GM12891 (cell line): ENCODE data around the gene SLC17A7.

ENCODE experiments used
- POLR2A ChIP-seq: IDR thresholded peaks from 2 replicates; pipeline ENCODE4 v1.6.1; 2011; ENCODE audit warnings: low read depth, low read length, control low read depth
- POLR2AphosphoS5 ChIP-seq: IDR thresholded peaks from 2 replicates; pipeline ENCODE4 v1.6.1; 2011; ENCODE audit warnings: low read depth, low read length, control low read depth
- TAF1 ChIP-seq: IDR thresholded peaks from 2 replicates; pipeline ENCODE4 v1.6.1; 2011; ENCODE audit warnings: low read depth, low read length, control low read depth

DNA sequence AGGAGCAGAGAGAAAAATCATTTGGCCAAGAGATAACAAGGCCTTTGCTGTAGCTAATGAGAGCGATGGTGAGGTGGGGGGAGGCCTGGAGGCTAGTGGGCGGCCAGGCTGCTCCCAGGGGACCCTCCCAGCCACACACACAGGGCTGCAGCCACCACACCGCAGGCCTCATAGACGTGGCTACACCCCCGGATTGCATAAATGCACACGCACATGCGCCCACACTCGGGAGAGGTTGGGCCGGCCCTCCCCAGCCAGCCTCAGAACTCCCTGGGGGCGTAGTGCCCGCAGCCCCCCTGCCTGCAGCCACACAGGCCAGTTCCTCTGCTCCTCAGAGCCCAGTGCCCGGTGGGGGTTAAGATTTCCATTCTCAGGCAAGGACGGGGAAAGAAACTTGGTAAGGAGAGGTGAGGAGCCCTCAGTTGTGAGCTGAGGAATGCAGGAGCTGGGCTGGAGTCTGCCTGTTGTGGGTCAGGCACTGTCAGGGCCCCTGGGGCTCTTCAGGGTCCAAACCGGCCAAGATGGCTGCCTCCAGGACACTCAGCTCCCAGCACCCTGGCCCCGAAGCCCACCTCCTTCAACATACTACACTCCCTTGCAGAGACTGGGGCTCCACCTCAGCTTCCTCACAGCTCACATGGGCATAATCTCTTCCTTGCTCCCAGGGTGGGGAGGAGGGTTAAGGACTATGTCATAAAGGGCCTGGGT lies 26.1 kb downstream of the SLC17A7 start:
- TF ChIP-seq POLR2AphosphoS5 (no peak), TAF1 (no peak), POLR2A (no peak)
